DOHH2 (cell line): Measurements from ENCODE around the gene E2F4.

Experiments used
- EZH2phosphoT487 ChIP-seq: fragments of 200-600 bp; sonication (generic); IDR thresholded peaks from 2 replicates; pipeline ENCODE4 v1.6.1; 2017; ENCODE audit warnings: borderline replicate concordance, mild to moderate bottlenecking, antibody characterized with exemption, low read length, moderate library complexity, mixed read lengths
- TF ChIP-seq, protein P1 (sequence below): fragments of 200-600 bp; sonication (generic); IDR thresholded peaks from one replicate; pipeline ENCODE4 v1.5.1; 2014; ENCODE audit warnings: antibody characterized with exemption, mild to moderate bottlenecking, low read depth, low read length; ENCODE audit not compliant: poor library complexity, severe bottlenecking

DNA sequence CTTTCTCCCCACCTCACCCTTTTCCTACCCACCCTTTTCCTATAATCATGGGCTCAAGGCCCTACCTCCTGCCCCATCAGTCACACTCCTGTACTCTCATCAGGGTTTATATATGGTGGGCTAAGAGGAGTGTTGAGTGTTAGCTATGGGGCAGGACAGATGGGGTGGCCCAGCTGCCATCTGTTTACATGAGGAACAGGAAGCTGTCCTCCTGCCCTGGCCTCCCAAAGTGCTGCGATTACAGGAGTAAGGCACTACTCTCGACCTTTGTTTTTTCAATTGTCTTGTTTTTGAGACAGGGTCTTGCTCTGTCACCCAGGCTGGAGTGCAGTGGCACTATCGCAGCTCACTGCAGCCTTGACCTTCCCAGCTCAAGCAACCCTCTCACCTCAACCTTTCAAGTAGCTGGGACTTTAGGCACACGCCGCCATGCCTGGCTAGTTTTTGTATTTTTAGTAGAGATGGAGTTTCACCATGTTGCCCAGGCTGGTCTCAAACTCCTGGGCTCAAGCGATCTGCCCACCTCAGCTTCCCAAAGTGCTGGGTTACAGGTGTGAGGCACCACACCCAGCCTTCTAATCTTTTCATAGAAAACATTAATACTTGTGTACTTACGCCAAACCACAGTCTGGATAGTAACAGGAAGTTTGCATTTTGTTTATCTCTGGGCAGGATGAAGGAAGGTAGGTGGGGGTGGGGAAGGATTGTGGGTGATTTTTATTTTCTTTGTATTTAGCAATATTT, 33.9 kb upstream of the E2F4 start:
- TF ChIP-seq, protein P1, sequence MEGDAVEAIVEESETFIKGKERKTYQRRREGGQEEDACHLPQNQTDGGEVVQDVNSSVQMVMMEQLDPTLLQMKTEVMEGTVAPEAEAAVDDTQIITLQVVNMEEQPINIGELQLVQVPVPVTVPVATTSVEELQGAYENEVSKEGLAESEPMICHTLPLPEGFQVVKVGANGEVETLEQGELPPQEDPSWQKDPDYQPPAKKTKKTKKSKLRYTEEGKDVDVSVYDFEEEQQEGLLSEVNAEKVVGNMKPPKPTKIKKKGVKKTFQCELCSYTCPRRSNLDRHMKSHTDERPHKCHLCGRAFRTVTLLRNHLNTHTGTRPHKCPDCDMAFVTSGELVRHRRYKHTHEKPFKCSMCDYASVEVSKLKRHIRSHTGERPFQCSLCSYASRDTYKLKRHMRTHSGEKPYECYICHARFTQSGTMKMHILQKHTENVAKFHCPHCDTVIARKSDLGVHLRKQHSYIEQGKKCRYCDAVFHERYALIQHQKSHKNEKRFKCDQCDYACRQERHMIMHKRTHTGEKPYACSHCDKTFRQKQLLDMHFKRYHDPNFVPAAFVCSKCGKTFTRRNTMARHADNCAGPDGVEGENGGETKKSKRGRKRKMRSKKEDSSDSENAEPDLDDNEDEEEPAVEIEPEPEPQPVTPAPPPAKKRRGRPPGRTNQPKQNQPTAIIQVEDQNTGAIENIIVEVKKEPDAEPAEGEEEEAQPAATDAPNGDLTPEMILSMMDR: no peak
- TF ChIP-seq EZH2phosphoT487: no peak
